ENCODE results near the gene KNTC1.
"Not testable (repeated sequence)": the region's sequence is repeated elsewhere in the genome, so short reads cannot be mapped to it uniquely, and the experiment has no call there.

The KNTC1 gene

DNA sequence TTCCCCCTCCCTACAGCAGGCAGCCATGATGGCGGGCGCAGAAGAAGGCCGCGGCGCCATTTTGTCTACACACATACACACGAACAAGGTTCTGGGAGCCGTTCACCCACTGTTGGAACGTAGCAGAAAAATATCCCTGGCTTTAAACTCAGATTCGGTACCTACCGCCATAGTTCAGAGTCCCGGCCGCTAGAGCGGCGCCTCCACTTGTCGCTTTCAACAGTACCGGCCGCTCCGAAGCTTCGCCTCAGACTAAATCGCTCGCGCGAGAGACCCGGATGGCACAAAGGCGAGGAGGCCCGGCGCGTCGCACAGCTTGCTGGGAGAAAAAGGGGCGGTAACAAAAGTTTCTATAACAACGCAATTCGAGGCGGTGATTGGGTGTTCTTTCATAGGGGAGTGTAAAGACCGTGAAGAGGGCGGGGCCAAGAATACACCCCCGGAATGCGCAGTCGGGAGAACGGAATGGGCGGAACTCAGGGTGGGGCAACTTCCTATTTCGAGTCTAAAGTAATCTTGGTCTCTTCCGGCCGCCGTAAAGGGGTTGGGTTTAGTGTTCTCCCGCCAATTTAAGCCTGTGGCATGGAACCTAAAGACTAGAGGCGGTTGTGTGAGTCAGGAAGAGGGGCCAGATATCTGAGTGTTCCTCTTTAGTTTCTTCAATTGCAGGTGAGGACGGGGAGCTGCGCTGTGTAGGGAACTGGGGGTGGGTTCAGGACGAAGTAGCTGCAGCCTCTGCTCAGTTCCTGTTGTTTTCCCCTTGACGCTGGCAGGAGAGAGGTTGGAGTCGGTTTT, at the start of gene KNTC1, which contains the start of gene RSRC2:
Gene KNTC1, plus strand, starts transcription at position 567 of the 795 bp plus-strand sequence. CDS start 2,815 bp downstream, outside the sequence.
Gene RSRC2, minus strand, starts transcription at position 254 of the 795 bp plus-strand sequence. Its CDS starts 83 bp downstream, at position 171.
- peak; percentile 100 for DNase-seq (ENCODE audit: low read depth)

DNA sequence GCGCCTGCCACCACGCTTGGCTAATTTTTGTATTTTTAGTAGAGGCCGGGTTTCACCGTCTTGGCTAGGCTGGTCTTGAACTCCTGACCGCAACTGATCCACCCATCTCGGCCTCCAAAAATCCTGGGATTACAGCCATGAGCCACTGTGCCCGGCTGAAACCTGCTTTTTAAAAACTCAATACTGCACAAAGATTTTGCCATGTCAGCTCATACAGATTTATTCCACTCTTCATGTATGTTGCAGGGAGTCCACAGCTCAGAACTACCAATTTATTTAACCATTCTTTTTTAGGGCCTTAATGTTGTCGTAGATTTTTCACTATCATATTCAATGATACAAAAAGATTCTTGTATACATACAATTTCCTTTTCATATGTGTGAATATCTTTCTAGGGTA, 46.3 kb upstream of the KNTC1 start:
- DNase-seq (ENCODE audit: low read depth): no peak

DNA sequence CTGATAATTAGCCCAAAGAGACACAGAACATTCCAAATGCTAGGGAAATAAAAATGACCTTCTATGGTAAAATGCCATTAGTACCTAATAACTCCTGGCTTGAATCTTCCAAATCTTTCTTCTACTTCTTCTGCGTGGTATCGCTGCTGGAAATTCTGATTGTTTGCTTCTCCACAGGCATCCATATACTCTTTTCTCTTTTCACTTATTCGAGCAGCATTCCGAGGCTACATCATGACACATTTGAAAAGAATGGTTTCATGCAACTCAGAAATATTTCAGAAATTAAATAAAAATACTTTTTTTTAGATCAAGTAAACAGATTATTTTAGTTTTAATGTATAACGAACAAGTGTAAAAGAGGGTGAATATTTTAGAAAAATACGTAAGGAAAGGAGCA, 45.2 kb upstream of the KNTC1 start:
- peak; percentile 60 for DNase-seq (ENCODE audit: low read depth)

DNA sequence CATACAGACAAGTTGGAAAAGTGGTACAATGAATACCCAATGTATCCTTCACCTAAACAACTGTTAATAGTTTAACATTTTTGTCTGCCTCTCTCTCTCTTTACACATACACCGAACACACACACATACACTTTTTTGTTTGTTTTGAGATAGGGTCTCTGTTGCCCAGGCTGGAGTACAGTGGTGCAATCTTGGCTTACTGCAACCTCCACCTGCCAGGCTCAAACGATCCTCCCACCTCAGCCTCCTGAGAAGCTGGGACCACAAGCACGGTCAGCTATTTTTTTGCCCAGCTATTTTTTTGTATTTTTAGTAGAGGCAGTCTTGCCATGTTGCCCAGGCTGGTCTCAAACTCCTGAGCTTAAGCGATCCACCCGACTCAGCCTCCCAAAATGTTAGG, 43.1 kb upstream of the KNTC1 start:
- DNase-seq (ENCODE audit: low read depth): no peak

GRCh38 chr12:122484385-122484784, 42.7 kb upstream of the KNTC1 start:
- not testable (repeated sequence) for DNase-seq (ENCODE audit: low read depth)

DNA sequence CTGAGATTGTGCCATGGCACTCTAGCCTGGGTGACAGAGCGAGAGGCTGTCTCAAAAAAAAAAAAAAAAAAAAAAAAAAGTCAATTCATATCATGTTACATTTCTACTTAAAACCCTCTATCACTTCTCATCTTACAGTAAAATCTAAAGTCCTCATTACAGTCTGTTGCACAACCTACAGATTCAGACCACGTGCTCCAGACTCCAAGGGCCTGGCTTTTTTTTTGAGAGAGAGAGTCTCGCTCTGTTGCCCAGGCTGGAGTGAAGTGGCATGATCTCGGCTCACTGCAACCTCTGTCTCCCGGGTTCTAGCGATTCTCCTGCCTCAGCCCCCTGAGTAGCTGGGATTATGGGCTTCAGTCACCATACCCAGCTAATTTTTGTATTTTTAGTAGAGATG, 40.7 kb upstream of the KNTC1 start:
- DNase-seq (ENCODE audit: low read depth): peak; percentile 46

DNA sequence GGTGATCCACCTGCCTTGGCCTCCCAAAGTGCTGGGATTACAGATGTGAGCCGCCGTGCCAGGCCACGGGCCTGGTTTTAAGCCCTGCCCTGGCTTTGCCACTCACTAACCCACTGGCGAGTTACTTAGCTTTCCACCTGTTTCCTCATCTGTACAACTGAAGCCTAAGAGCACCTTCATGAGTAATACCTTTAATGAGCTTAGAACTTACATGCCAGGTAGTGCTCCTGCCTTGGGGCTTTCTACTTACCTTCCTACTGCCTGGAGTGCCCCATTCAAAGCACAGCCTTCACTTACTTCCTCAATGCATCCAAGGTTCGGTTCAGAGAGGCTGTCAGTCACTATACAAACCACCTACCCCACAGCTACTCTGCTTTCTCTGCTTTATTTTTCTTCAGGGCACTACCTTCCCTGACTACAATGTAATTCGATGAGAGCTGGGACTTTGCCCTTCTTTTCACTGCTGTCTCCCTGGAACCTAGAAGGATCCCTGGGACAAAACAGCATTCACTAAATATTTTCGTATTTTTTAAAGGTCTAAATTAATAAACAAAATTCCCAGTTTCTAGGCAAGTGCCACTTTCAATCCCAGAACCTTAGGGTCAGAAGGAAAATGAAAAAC, 40.1 kb upstream of the KNTC1 start:
- no peak for DNase-seq (ENCODE audit: low read depth)

- DNase-seq (ENCODE audit: low read depth): not testable (repeated sequence)
Measured at GRCh38 chr12:122487807-122488206, 39.2 kb upstream of the KNTC1 start.

DNA sequence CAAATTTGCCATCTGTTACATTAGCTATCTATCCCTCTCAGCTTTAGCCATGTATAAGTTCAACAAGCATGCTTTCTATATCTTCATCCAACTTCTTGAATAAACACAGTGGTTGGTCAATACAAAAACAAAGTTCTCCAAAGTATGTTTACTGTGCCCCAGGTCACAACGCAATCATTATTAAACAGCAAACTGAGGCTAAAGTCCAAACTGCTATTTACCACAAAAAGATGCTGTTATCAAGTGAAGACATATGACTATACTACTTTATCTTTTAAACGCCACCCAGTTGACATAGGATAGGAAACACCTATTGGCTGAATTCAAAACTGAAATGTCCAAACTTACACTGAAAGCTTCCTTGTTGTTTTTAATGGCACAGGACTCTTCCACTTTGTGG, 38.0 kb upstream of the KNTC1 start:
- DNase-seq (ENCODE audit: low read depth): no peak

DNA sequence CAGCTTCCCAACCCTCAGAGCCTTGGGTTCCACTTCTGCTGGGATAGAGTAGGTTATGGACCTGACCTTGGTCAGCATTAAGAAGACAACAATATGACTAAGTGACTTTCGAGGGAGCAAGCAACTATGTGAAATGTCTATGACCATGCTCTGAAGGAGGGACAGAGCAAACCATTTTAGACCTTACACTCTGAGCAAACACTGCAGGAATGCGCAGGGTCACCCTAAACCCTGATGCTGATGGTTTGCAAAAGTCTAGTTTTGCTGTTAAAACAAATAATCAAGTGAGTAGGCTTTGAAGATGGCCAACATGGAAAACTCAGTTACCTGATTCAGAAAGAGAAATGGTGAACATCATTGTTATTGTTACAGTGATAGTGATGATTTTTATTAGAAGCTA, 35.1 kb upstream of the KNTC1 start:
- DNase-seq (ENCODE audit: low read depth): peak; percentile 57

DNA sequence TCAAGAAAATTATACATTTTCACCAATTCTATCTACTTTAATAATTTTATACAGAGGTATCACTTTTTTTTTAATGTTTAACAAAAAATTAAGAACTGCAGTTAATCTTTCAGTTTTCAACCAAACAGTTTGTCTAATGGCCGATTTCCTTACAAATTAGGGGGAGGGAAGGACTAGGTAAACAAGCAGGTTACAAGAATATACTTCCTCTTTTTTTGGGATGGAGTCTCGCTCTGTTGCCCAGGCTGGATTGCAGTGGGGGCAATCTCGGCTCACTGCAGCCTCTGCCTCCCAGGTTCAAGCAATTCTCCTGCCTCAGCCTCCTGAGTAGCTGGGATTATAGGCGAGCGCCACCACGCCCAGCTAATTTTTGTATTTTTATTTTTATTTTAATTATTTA, 33.8 kb upstream of the KNTC1 start:
- not testable (repeated sequence) for DNase-seq (ENCODE audit: low read depth)

- no peak for DNase-seq (ENCODE audit: low read depth)
Measured at GRCh38 chr12:122495258-122495657, 31.8 kb upstream of the KNTC1 start.

GRCh38 chr12:122499991-122500684, 26.9 kb upstream of the KNTC1 start:
- DNase-seq (ENCODE audit: low read depth): peak; percentile 70

- DNase-seq (ENCODE audit: low read depth): peak; percentile 98
Measured at GRCh38 chr12:122500685-122501488, 26.2 kb upstream of the KNTC1 start, which contains the start of gene ZCCHC8. TSS of gene ZCCHC8 (minus strand) at chr12:122500932. CDS start at chr12:122500840, 92 bp downstream.

DNA sequence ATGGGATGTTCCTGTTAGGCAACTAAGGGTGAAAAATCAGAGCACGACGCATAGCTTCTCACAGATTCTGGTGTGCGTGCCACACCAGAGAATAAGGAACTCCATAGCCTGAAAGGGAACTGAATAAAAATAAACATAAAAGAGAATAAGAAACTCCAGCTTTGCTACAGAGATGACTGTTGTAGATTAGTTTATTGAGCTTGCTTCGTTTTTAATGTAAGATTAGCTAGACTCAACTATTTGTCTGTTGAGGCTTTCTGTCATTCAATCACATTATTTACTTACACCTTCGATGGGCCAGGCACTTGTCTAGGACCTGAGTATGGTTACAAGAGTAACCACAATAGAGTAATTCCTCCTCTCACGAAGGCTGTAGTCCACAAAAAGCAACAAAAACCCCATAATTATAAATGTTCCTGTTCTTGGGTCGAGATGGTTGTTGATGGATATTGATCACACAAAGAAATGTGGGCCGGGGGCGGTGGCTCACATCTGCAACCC, 25.5 kb upstream of the KNTC1 start:
- no peak for DNase-seq (ENCODE audit: low read depth)

- no peak for DNase-seq (ENCODE audit: low read depth)
Measured at GRCh38 chr12:122503147-122503751, 23.8 kb upstream of the KNTC1 start.

DNA sequence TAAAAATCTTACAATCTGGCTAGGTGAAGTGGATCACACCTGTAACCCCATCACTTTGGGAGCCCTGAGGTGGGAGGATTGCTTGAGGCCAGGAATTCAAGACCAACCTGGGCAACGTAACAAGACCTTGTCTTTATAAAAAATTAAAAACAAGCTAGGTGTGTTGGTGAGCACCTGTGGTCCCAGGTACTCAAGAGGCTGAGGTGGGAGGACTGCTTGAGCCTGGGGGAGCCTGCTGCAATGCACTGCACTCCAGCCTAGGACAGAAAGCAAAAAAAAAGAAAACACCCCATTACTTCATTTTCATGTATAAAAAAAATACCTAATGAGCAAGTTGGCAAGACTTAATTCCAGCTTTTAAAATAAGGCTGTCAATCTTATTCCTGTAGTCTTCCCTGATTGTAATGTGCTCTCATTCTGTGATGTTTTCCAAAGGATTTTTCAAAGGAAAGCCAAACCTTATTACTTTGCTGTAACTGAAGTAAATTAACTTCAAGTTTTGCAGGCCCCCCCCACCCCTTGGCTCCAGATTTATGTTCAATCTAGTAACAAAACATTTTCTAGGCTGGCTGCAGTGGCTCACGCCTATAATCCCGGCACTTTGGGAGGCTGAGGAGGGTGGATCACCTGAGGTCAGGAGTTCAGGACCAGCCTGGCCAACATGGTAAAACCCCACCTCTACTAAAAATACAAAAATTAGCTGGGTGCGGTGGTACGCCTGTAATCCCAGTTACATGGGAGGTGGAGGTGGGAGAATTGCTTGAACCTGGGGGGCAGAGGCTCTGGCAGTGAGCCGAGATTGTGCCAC, 23.1 kb upstream of the KNTC1 start:
- no peak for DNase-seq (ENCODE audit: low read depth)

GRCh38 chr12:122505419-122506051, 21.5 kb upstream of the KNTC1 start:
- DNase-seq (ENCODE audit: low read depth): no peak

GRCh38 chr12:122506393-122506938, 20.6 kb upstream of the KNTC1 start:
- DNase-seq (ENCODE audit: low read depth): no peak

GRCh38 chr12:122508163-122508562, 18.9 kb upstream of the KNTC1 start:
- no peak for DNase-seq (ENCODE audit: low read depth)
